Inflammatory macrophage treated with lipopolysaccharide for 1 hour (primary cell): ENCODE data around the gene CACNA2D2.
"Not testable (repeated sequence)": the region's sequence is repeated elsewhere in the genome, so short reads cannot be mapped to it uniquely, and the experiment has no call there.

ENCODE experiments used
- DNase-seq, 2 donors: peaks; one replicate each; pipeline ENCODE4 v3.0.0-alpha.2; 2020 to 2022

CACNA2D2 gene

DNA sequence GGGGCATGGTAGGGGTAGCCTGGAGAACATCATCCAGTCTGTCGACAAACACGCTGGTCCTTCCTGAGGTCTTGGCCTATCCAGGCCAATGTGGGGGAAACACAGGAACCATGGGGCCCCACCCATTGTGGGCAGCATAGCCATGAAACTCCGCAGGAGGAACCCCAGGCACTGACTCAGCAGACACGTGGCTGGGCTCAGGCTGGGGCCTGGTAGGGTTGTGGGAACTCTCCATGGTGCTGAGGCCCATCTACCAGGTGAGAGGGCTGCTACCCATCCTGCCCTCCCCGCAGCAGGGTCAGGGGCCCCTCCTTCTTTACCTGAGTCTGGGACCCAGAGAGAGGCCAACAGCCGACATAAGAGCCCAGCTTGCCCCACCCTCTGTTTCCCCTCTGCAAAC, 22.6 kb upstream of the CACNA2D2 start:
- peak; percentile 89 for DNase-seq

DNA sequence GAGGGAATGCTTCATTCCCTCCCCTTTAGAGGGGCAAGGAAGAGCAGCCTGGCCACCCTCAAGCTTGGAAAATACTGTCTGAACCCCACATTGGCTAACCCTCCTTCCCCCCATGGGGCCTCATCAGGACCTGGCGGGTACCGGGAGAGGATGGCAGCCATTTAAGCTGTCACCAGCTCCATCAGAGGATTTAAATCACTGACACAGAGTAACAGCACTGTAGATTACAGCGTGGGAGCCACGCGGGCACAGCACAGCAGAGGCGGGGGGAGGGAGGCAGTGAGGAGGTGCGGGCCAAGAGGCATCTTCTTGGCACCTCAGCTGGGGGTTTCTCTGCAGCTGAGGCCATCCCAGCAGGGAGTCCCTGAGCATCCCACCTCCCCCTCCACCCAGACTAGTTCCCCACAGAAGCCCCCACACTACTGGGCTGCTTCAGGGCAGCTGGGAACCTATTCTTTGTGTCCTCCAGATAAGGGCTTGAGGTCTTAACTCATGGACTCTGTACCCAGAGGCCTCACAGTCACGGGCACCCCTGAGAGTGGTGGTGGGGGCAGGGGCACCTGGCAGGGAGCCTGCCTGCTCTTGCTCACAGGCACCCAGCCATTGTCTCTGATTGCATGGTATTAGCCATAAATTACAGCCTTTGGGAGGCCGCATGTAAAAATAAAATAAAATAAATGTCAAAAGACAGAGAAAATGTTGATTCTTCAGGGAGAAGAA, 21.9 kb upstream of the CACNA2D2 start:
- DNase-seq = no peak

GRCh38 chr3:50524746-50525145, 21.3 kb upstream of the CACNA2D2 start:
- DNase-seq = no peak

- DNase-seq = no peak
These were observed 19.9 kb upstream of the CACNA2D2 start for GRCh38 chr3:50523279-50523811.

- no peak for DNase-seq
These were observed 18.1 kb upstream of the CACNA2D2 start for GRCh38 chr3:50521572-50521971.

DNA sequence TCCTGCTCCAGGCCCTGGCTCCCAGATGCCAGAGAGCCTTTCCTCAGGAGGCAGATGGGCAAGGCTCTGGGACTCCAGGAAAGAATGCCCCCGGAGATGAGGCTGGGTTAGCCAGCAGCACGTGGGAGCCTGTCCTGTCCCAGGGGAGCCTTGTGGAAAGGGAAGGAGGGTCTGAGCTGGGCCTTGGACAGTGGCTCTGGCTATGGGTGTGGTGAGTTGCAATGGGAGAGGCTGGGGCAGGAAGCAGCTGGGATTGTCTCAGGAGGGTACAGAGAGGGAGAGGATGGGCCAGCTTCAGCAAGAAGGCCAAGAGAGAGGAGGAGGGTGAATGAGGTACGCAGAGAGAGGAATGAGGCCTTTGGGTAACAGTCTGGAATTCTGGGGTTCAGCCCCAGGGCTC, 17.4 kb upstream of the CACNA2D2 start:
- no peak for DNase-seq

DNA sequence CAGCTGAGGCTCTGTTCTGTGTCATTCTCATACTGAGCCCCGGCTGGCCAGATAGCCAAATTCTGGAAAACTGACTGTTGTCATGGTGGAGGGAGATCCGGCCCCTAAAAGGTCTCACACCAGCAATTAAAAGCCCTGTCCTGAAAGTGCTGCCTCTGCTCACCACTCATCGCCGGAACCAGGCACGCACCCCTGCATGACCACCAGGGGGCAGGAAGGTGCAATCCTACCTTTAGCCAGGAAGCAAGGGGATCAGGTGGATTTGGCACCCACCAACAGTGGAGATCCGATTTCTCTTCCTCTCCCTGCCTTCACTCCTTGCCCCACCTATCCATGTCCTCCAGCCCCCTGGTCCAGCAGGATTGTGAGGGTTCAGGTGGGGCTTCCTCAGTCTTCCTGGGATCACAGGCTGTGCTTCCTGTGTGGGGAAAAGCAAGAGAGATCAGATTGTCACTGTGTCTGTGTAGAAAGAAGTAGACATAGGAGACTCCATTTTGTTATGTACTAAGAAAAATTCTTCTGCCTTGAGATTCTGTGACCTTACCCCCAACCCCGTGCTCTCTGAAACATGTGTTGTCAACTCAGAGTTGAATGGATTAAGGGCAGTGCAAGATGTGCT, 16.1 kb upstream of the CACNA2D2 start:
- DNase-seq = peak; percentile 10 to 63

- DNase-seq = no peak
These were observed 15.0 kb upstream of the CACNA2D2 start for GRCh38 chr3:50518436-50518835.

GRCh38 chr3:50517721-50518206, 14.3 kb upstream of the CACNA2D2 start:
- no peak for DNase-seq

GRCh38 chr3:50516440-50516871, 13.0 kb upstream of the CACNA2D2 start:
- DNase-seq = no peak

DNA sequence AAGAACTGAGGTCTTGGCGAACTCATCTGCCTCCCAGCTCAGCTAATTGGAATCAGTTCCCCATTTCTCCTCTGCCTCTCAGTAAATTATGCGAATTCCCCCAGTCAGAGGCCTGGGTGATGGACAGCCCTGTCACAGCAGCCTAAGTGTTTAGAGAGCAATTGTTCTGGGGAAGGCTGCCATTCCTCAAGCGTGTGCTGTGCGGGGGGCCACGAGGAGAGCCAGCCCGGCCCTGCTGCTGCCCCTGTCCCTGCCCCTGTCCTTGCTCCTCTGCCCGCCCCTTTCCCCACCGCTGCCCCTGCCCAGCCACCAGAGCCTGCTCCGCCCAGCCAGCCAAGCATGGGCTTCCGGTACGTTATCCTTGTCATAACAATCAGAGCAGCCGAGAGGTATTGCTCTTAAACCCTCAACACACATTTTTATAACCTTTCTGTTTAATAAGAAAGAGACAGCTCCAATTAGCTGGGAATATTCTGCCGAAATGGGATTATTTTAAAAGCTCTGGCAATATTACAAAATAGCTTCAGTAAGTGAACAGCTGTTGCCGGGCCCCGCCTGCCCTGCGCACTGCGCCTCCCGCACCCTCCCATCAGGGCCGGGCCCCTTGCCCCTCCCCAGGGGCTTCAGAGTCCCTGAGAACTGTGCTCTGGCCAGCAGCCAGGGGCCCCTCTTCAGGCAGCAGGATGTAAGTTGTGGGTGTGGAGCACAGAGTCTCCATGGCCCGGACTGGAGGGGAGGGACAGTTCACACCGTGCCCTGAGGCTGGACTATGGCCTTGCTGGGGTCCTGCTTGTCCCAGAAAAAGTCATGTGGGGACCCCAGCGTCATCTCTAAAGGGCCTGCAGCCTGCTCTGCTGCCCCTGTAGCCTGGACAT, 12.4 kb upstream of the CACNA2D2 start:
- DNase-seq = peak; percentile 17 to 28

DNA sequence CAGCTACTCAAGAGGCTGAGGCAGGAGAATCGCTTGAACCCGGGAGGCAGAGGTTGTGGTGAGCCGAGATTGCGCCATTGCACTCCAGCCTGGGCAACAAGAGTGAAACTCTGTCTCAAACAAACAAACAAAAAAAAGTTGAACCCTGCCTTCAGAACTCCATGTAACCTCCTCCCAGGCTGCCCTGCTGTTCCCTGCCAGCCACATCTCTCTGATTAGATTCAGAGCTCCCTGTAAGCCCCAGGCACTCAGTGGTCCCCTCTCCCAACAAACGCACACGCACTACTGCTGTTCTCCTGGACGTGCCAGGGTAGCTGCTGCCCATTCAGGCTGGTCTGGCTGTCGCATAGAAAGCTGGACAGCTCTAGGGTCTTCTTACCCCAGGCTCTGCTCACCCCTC, 9.5 kb upstream of the CACNA2D2 start:
- DNase-seq = not testable (repeated sequence)

GRCh38 chr3:50512131-50512530, 8.7 kb upstream of the CACNA2D2 start:
- no peak for DNase-seq

DNA sequence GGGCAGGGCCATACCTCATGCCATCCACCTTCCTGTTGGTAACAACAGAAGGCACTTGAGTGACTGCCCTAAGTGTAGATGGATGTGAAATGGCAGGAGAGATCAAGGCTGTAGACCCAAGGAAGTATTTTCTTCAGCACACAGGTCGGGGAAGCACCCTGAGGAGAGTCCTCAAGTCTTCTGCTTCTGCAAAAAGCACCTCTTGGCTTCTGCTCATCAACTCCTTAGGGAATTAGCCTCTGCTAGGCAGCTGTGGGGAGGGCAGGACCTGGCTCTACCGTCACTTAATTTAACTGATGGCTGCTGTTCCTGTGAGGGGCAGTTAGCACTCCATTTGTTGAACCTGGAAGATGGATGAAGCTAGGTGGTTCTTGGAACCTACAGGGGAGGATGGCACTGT, 6.9 kb upstream of the CACNA2D2 start:
- DNase-seq = no peak

- no peak for DNase-seq
These were observed 6.3 kb upstream of the CACNA2D2 start for GRCh38 chr3:50509715-50510114.

DNA sequence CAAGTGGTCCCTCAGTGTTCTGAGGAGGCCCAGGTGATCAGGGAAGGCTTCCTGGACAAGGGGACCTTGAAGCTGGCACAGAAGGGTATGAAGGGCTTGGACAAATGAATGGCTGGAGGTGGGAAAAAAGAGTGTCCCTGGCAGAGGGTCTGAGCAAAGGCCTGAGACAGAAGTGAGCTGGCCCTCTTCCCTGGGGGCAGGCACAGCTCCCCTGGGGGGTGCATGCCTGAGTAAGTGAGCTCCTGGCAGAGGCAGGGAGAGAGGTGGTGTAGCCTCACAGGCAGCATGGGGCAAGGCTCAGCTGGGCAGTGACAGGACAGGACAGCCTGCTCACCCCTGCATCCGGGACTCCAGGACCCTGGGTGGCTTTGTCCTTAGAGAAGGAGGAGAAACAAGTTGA, 5.4 kb upstream of the CACNA2D2 start:
- no peak for DNase-seq

- no peak for DNase-seq
These were observed 2.7 kb upstream of the CACNA2D2 start for GRCh38 chr3:50506169-50506568.

DNA sequence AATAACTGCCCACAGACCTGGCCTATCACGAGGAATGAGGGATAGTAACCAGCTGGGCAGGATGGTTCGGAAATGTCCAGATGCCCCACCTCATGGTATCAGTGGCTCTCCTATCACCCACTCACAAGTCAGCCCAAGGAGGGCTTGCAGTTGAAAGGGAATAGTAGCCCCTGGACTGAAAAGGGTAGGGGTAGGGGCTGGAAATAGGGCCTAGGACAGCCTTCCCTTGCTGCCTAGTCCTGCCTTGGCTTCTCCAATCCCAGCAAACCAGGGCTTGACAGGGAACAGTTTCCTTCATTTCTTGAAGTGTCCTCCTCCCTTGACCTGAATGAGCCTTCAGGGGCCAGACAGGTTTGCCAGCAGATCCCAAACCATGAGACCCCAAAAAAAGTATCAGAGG, 1.2 kb upstream of the CACNA2D2 start:
- no peak for DNase-seq

GRCh38 chr3:50502584-50503423, 630 bp downstream of the CACNA2D2 start:
- DNase-seq = no peak

- DNase-seq = no peak
These were observed 1.2 kb downstream of the CACNA2D2 start for GRCh38 chr3:50502225-50502583.

DNA sequence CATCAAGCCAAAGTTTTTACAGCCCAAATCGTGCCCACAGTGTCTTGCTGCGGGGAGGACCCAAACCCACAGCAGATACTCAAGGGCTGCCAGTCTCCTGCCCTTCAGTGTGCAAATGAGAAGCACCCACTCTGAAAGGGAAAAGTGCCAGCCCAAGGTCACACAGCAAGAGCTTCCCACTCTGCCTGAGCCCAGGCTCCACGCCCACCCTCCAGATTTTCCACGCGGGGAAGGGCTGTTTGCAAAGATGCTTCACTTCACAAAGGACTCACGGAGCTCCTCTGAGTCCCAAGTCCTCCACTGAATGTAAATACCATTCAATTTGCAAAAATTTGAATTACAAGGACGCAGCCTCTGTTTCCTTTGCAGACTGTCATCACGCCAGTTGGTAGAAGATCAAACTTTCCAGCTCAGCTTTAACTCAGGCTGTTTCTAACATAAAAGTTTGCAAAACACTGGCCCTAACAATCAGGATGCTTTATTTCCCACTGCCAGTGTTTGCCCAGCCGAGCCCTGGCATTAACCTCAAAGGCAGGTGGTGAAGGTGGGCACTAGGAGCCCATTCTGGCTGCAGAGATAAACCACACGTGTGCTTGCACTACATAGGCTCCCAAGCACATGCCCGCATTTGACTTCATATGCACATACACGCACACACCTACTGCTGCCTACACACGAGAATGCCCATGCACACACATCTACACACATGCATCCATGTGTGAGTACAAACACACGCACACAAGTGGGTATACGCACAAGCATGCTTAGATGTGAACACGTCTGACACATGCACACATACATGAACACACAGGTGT, 7.6 kb downstream of the CACNA2D2 start:
- no peak for DNase-seq

GRCh38 chr3:50494126-50494525, 9.3 kb downstream of the CACNA2D2 start:
- peak in 1 of 2 donors; percentile 6 for DNase-seq
